Neural cell (in vitro differentiated cells): ENCODE data around the gene TNFRSF13B. TPM values are rescaled to one million over a fixed set of nuclear protein-coding genes. Genes with fewer than 3 reads are reported as not detected.

Source experiments
- H2AFZ ChIP-seq: fragments of 200-600, 300-800 bp; sonication (generic), shearing (Covaris generic); 2 replicates; pipeline ENCODE4 v1.6.0; 2014; ENCODE audit warnings: low read depth, mild to moderate bottlenecking, antibody characterized with exemption, low read length, moderate library complexity
- H3F3A ChIP-seq: fragments of 200-600 bp; shearing (Covaris generic); 2 replicates; pipeline ENCODE4 v1.6.1; 2016; ENCODE audit warnings: mild to moderate bottlenecking, moderate library complexity, mixed read lengths, antibody characterized with exemption, low read length; ENCODE audit not compliant: insufficient read depth, poor library complexity, severe bottlenecking
- H3K27ac ChIP-seq: fragments of 200-600, 300-800 bp; sonication (generic), shearing (Covaris generic); 2 replicates; pipeline ENCODE4 v1.5.1; 2014; ENCODE audit warnings: mild to moderate bottlenecking, low read length, moderate library complexity
- H3K27me3 ChIP-seq: fragments of 300-800, 200-600 bp; sonication (generic), shearing (Covaris generic); 2 replicates; pipeline ENCODE4 v1.6.0; 2014; ENCODE audit warnings: mild to moderate bottlenecking, low read depth, low read length, moderate library complexity; ENCODE audit not compliant: insufficient read depth
- H3K36me3 ChIP-seq: fragments of 300-800, 200-600 bp; sonication (generic), shearing (Covaris generic); 2 replicates; pipeline ENCODE4 v1.5.1; 2014; ENCODE audit warnings: mild to moderate bottlenecking, antibody characterized with exemption, low read length, moderate library complexity; ENCODE audit not compliant: insufficient read depth
- H3K4me2 ChIP-seq: fragments of 300-800, 200-600 bp; sonication (generic), shearing (Covaris generic); 2 replicates; pipeline ENCODE4 v1.6.0; 2014; ENCODE audit warnings: mild to moderate bottlenecking, low read length
- H3K4me3 ChIP-seq: fragments of 300-800, 200-600 bp; sonication (generic), shearing (Covaris generic); 2 replicates; pipeline ENCODE4 v1.5.1; 2014; ENCODE audit warnings: mild to moderate bottlenecking, low read length, moderate library complexity
- H3K79me2 ChIP-seq: fragments of 200-600 bp; shearing (Covaris generic); replicated peaks from 2 replicates; pipeline ENCODE4 v1.6.0; 2014; ENCODE audit warnings: mild to moderate bottlenecking, low read length, moderate library complexity; ENCODE audit not compliant: insufficient read depth
- H3K9ac ChIP-seq: fragments of 300-800, 200-600 bp; sonication (generic), shearing (Covaris generic); 2 replicates; pipeline ENCODE4 v1.6.1; 2016; ENCODE audit warnings: mild to moderate bottlenecking, low read length, mixed read lengths
- H3K9me2 ChIP-seq: fragments of 200-600 bp; shearing (Covaris generic); 2 replicates; pipeline ENCODE4 v1.6.1; 2016; ENCODE audit warnings: mild to moderate bottlenecking, low read length, mixed read lengths; ENCODE audit not compliant: insufficient read depth
- H3K9me3 ChIP-seq: fragments of 200-600, 300-800 bp; sonication (generic), shearing (Covaris generic); 2 replicates; pipeline ENCODE4 v1.6.1; 2016; ENCODE audit warnings: mild to moderate bottlenecking, mixed run types, low read length, moderate library complexity, mixed read lengths
- H4K20me1 ChIP-seq: fragments of 200-600 bp; shearing (Covaris generic); 2 replicates; pipeline ENCODE4 v1.6.1; 2016; ENCODE audit warnings: mild to moderate bottlenecking, mixed run types; ENCODE audit not compliant: insufficient read depth
- EP300 ChIP-seq: fragments of 450-650 bp; conservative IDR thresholded peaks from 2 replicates; pipeline ENCODE4 v1.6.1; 2014; ENCODE audit warnings: antibody characterized with exemption, mild to moderate bottlenecking, moderate library complexity; ENCODE audit not compliant: poor library complexity, severe bottlenecking
- EZH2 ChIP-seq: fragments of 200-600, 300-800 bp; shearing (Covaris generic), sonication (generic); IDR thresholded peaks from 2 replicates; pipeline ENCODE4 v1.6.1; 2014; ENCODE audit warnings: antibody characterized with exemption, low read length, borderline replicate concordance, mild to moderate bottlenecking; ENCODE audit not compliant: insufficient read depth, poor library complexity, severe bottlenecking
- MXI1 ChIP-seq: fragments of 450-650 bp; conservative IDR thresholded peaks from 2 replicates; pipeline ENCODE4 v1.6.1; 2014; ENCODE audit warnings: antibody characterized with exemption, mild to moderate bottlenecking; ENCODE audit not compliant: poor library complexity, severe bottlenecking
- POLR2AphosphoS5 ChIP-seq: IDR thresholded peaks from 2 replicates; pipeline ENCODE4 v1.6.1; 2012
- RAD21 ChIP-seq: fragments of 450-650 bp; conservative IDR thresholded peaks from 2 replicates; pipeline ENCODE4 v1.6.1; 2014; ENCODE audit warnings: antibody characterized with exemption, mild to moderate bottlenecking, moderate library complexity
- SMC3 ChIP-seq: fragments of 450-650 bp; conservative IDR thresholded peaks from 2 replicates; pipeline ENCODE4 v1.6.1; 2014; ENCODE audit warnings: antibody characterized with exemption, mild to moderate bottlenecking, moderate library complexity; ENCODE audit not compliant: poor library complexity
- TAF1 ChIP-seq: IDR thresholded peaks from 2 replicates; pipeline ENCODE4 v1.6.1; 2012; ENCODE audit warnings: low read depth
- polyA plus RNA-seq: library from polyadenylated mRNA; depleted of rRNA; stranded (reverse); fragments of >200 nt; gene quantifications from 2 replicates; pipeline ENCODE4 v1.2.3, GENCODE V29; 2014
- TF ChIP-seq, protein P1 (sequence below): fragments of 450-650 bp; IDR thresholded peaks from 2 replicates; pipeline ENCODE4 v1.5.1; 2014; ENCODE audit warnings: antibody characterized with exemption, mild to moderate bottlenecking, moderate library complexity; ENCODE audit not compliant: poor library complexity, severe bottlenecking
- TF ChIP-seq, protein P2 (sequence below): IDR thresholded peaks from 2 replicates; pipeline ENCODE4 v1.6.1; 2012; ENCODE audit warnings: borderline replicate concordance

The TNFRSF13B gene
- polyA plus RNA-seq, 1 donor from 2014 or later = not detected

DNA sequence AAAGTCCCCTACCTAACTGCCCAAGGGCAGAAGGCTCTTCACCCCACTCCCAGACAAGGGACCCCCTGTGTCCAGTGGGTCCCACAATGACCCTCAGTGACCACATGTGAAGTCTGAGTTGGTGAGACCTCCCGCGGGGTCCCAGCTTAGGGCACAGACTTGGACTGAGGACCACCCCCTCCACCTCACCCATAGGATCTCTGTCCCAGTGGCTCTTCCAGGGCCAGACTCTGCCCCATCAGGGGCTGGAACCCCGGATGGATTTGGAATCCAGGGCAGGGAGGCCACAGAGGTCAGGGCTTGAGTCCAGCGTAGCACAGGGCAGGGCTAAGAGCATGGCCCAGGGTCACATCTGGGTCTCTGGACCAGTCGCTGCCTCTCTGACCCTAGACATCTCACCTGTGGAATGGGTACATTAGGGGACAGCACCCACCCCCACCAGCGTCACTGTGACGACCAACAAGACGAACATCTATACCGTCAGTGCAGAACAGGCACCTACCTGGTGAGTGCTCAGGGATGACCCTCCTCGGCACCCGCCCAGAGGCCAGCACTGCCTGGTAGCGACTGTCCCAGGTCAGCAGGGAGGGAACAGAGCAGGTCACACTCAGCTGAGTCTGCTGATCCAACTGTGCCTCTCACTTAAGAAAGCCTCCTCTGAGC is 37.7 kb downstream of the TNFRSF13B start:
- TF ChIP-seq TAF1 = no peak
- no peak for TF ChIP-seq MXI1
- TF ChIP-seq, protein P1, sequence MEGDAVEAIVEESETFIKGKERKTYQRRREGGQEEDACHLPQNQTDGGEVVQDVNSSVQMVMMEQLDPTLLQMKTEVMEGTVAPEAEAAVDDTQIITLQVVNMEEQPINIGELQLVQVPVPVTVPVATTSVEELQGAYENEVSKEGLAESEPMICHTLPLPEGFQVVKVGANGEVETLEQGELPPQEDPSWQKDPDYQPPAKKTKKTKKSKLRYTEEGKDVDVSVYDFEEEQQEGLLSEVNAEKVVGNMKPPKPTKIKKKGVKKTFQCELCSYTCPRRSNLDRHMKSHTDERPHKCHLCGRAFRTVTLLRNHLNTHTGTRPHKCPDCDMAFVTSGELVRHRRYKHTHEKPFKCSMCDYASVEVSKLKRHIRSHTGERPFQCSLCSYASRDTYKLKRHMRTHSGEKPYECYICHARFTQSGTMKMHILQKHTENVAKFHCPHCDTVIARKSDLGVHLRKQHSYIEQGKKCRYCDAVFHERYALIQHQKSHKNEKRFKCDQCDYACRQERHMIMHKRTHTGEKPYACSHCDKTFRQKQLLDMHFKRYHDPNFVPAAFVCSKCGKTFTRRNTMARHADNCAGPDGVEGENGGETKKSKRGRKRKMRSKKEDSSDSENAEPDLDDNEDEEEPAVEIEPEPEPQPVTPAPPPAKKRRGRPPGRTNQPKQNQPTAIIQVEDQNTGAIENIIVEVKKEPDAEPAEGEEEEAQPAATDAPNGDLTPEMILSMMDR = no peak
- TF ChIP-seq, protein P2, sequence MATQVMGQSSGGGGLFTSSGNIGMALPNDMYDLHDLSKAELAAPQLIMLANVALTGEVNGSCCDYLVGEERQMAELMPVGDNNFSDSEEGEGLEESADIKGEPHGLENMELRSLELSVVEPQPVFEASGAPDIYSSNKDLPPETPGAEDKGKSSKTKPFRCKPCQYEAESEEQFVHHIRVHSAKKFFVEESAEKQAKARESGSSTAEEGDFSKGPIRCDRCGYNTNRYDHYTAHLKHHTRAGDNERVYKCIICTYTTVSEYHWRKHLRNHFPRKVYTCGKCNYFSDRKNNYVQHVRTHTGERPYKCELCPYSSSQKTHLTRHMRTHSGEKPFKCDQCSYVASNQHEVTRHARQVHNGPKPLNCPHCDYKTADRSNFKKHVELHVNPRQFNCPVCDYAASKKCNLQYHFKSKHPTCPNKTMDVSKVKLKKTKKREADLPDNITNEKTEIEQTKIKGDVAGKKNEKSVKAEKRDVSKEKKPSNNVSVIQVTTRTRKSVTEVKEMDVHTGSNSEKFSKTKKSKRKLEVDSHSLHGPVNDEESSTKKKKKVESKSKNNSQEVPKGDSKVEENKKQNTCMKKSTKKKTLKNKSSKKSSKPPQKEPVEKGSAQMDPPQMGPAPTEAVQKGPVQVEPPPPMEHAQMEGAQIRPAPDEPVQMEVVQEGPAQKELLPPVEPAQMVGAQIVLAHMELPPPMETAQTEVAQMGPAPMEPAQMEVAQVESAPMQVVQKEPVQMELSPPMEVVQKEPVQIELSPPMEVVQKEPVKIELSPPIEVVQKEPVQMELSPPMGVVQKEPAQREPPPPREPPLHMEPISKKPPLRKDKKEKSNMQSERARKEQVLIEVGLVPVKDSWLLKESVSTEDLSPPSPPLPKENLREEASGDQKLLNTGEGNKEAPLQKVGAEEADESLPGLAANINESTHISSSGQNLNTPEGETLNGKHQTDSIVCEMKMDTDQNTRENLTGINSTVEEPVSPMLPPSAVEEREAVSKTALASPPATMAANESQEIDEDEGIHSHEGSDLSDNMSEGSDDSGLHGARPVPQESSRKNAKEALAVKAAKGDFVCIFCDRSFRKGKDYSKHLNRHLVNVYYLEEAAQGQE = no peak
- TF ChIP-seq SMC3 = no peak
- TF ChIP-seq EZH2 = no peak
- TF ChIP-seq POLR2AphosphoS5 = no peak
- TF ChIP-seq RAD21 = no peak
- Histone ChIP-seq H3K9me2 (no peaks in the 10 kb centered on the region), H3K9ac (no peak overlapping the region), H3K9me3 (no peaks in the 10 kb centered on the region), H3K27me3 (no peaks in the 10 kb centered on the region), H3F3A (no peaks in the 10 kb centered on the region), H3K27ac (no peak overlapping the region), H3K79me2 (no peaks in the 10 kb centered on the region), H3K4me2 (no peak overlapping the region), H3K4me3 (no peak overlapping the region), H2AFZ (no peak overlapping the region), H3K36me3 (no peaks in the 10 kb centered on the region), H4K20me1 (no peaks in the 10 kb centered on the region)

DNA sequence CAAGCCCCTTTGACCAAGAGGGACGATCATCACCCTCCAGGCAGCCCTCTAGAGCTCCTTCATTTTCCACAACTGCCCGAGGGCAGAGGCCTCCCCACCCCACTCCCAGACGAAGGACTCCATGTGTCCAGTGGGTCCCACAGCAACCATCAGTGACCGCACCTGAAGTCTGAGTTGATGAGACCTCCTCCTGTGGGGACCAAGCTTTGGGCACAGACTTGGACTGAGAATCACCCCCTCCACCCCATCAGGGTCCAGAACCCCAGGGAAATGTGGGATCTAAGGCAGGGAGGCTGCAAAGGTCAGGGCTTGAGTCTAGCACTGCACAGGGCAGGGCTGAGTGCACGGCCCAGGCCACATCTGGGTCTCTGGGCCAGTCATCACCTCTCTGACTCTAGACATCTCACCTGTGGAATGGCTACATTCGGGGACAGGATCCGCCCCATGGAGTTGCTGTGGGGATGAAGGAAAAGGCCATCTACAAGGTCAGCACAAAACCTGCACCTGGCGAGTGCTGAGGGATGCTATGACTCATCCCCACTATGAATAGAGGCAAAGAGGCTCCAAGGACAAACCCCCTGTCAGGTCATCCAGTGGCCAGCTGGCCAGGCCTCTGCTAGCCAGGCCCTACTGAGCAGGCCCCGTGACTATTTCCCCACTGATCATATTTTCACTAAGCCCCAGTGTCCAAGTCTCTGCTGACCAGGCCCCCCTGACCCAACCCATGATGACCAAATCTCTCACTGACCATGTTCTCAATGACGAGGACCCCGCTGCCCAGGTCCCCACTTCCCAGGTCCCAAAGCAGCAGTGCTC is 38.4 kb downstream of the TNFRSF13B start:
- Histone ChIP-seq H3K4me2 (no peak overlapping the region), H3K36me3 (no peaks in the 10 kb centered on the region), H3K9me2 (no peaks in the 10 kb centered on the region), H4K20me1 (no peaks in the 10 kb centered on the region), H3K79me2 (no peaks in the 10 kb centered on the region), H3K27ac (no peak overlapping the region), H3K4me3 (no peak overlapping the region), H3K27me3 (no peaks in the 10 kb centered on the region), H3K9me3 (no peaks in the 10 kb centered on the region), H3F3A (no peaks in the 10 kb centered on the region), H3K9ac (no peak overlapping the region), H2AFZ (no peak overlapping the region)
- TF ChIP-seq POLR2AphosphoS5 = no peak
- no peak for TF ChIP-seq RAD21
- TF ChIP-seq, protein P2 = no peak
- TF ChIP-seq EZH2 = no peak
- no peak for TF ChIP-seq EP300
- no peak for TF ChIP-seq SMC3
- TF ChIP-seq MXI1 = no peak
- TF ChIP-seq TAF1 = no peak
- TF ChIP-seq, protein P1 = no peak
